Measurements from ENCODE around the gene OR1M1. TPM values are rescaled to one million over a fixed set of nuclear protein-coding genes. Genes with fewer than 3 reads are reported as not detected.

Gene OR1M1
- total and polyA plus RNA-seq, 9 of the 15 experiments (the other 6 are each of a cell fraction or from before 2014, with no cell fraction given), result not detected

DNA sequence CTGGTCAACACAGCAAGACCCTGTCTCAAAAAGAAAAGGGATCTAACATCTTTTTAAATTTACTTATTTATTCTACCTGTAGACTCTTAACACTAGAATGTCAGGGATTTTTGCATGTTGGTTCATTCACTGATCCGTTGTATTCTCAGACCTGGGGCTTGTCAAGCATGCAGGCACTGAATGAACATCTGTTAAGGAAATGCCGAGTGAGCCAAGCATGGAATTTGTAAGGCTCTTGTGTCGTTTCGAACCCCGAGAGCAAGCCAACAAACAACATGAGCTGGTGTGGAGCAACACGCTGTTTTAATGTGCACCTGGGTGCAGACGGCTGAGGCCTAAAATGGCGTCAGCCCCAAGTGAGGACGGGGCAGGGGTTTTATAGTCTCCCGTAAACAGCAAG, 10.0 kb upstream of the OR1M1 start:
- Histone ChIP-seq H2AFZ (ENCODE audit: low read depth, low read length) (no peak overlapping the region), H4K20me1 (replicated peaks; ENCODE audit: control insufficient read depth, insufficient read depth, low read length) (0 out of 2 replicates have a peak, but pooled peaks cover 7% of the 10 kb centered on the region), H3K27ac (ENCODE audit: extremely low read depth, low read depth, low read length) (no peak overlapping the region), H3K4me1 (replicated peaks in 1 of 2; ENCODE audit: control insufficient read depth in 2 of 2, insufficient read depth in 2 of 2, low read length in 2 of 2) (peaks cover 12 to 17% of the 10 kb centered on the region in 2 experiments; a peak in 4 of 5 replicates), H3K4me3 (no peak overlapping the region), H3K4me2 (ENCODE audit: insufficient read depth, low read length) (no peak overlapping the region), H3K79me2 (ENCODE audit: control insufficient read depth, insufficient read depth, low read length) (no peaks in the 10 kb centered on the region), H3K9me3 (replicated peaks; ENCODE audit: control insufficient read depth, insufficient read depth, low read depth, low read length) (no peaks in the 10 kb centered on the region), H3K27me3 (ENCODE audit: control insufficient read depth in 2 of 2, insufficient read depth in 2 of 2, low read length in 2 of 2) (no peaks in the 10 kb centered on the region), H3K9ac (ENCODE audit: insufficient read depth in 1 of 2, low read depth in 2 of 2, low read length in 2 of 2) (no peak overlapping the region), H3K9me1 (ENCODE audit: control insufficient read depth, insufficient read depth, low read length) (peaks cover 3% of the 10 kb centered on the region), H3K36me3 (ENCODE audit: control insufficient read depth, insufficient read depth, low read length) (no peaks in the 10 kb centered on the region)
- no peak for FAIRE-seq
- in situ Hi-C loops (cut with MboI) (loop anchor here (5.0 to 25.0 kb wide), 2 partner anchors 315 to 435 kb away; no protein-coding TSS in a partner anchor), intact Hi-C loops (cut with micrococcal nuclease) (no loop called here)
- BruUV-seq (replicated peaks), result no TSS peak
- CTCF ChIA-PET (ENCODE audit: low intra/inter-chr PET ratio), result no interaction called here
- no peak for TF ChIP-seq NCOA4 (IDR thresholded peaks at IDR 0.05; ENCODE audit: partially characterized antibody)
- no peak for TF ChIP-seq ZNF511 (CRISPR knock-in tag; IDR thresholded peaks at IDR 0.05)
- no peak for TF ChIP-seq CBFA2T3 (IDR thresholded peaks at IDR 0.05)
- TF ChIP-seq, protein P1, sequence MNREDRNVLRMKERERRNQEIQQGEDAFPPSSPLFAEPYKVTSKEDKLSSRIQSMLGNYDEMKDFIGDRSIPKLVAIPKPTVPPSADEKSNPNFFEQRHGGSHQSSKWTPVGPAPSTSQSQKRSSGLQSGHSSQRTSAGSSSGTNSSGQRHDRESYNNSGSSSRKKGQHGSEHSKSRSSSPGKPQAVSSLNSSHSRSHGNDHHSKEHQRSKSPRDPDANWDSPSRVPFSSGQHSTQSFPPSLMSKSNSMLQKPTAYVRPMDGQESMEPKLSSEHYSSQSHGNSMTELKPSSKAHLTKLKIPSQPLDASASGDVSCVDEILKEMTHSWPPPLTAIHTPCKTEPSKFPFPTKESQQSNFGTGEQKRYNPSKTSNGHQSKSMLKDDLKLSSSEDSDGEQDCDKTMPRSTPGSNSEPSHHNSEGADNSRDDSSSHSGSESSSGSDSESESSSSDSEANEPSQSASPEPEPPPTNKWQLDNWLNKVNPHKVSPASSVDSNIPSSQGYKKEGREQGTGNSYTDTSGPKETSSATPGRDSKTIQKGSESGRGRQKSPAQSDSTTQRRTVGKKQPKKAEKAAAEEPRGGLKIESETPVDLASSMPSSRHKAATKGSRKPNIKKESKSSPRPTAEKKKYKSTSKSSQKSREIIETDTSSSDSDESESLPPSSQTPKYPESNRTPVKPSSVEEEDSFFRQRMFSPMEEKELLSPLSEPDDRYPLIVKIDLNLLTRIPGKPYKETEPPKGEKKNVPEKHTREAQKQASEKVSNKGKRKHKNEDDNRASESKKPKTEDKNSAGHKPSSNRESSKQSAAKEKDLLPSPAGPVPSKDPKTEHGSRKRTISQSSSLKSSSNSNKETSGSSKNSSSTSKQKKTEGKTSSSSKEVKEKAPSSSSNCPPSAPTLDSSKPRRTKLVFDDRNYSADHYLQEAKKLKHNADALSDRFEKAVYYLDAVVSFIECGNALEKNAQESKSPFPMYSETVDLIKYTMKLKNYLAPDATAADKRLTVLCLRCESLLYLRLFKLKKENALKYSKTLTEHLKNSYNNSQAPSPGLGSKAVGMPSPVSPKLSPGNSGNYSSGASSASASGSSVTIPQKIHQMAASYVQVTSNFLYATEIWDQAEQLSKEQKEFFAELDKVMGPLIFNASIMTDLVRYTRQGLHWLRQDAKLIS (CRISPR knock-in tag; IDR thresholded peaks at IDR 0.05), result no peak
- no peak for TF ChIP-seq THRAP3 (IDR thresholded peaks at IDR 0.05; ENCODE audit: borderline replicate concordance)
- TF ChIP-seq, protein P2, sequence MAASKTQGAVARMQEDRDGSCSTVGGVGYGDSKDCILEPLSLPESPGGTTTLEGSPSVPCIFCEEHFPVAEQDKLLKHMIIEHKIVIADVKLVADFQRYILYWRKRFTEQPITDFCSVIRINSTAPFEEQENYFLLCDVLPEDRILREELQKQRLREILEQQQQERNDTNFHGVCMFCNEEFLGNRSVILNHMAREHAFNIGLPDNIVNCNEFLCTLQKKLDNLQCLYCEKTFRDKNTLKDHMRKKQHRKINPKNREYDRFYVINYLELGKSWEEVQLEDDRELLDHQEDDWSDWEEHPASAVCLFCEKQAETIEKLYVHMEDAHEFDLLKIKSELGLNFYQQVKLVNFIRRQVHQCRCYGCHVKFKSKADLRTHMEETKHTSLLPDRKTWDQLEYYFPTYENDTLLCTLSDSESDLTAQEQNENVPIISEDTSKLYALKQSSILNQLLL (CRISPR knock-in tag; IDR thresholded peaks at IDR 0.05; ENCODE audit: borderline replicate concordance), result no peak
- TF ChIP-seq NR1H2 (CRISPR knock-in tag; IDR thresholded peaks at IDR 0.05), result no peak
- TF ChIP-seq CREM (IDR thresholded peaks at IDR 0.05; ENCODE audit: low read depth), result no peak
- TF ChIP-seq BCOR (IDR thresholded peaks at IDR 0.05), result no peak
- no peak for TF ChIP-seq ZC3H11A (IDR thresholded peaks at IDR 0.05; ENCODE audit: low read depth, low read length)
- no peak for TF ChIP-seq CBFB (CRISPR knock-in tag; IDR thresholded peaks at IDR 0.05)
- TF ChIP-seq KLF1 (tag; IDR thresholded peaks at IDR 0.05), result no peak
- no peak for TF ChIP-seq HNRNPL (IDR thresholded peaks at IDR 0.05; ENCODE audit: low read depth, low read length)
- no peak for TF ChIP-seq ZFPM2 (CRISPR knock-in tag; IDR thresholded peaks at IDR 0.05)
- no peak for TF ChIP-seq GATAD2B (IDR thresholded peaks at IDR 0.05; ENCODE audit: borderline replicate concordance)
- no peak for TF ChIP-seq PHF20 (IDR thresholded peaks at IDR 0.05; ENCODE audit: partially characterized antibody)
- no peak for TF ChIP-seq ZKSCAN3 (CRISPR knock-in tag; IDR thresholded peaks at IDR 0.05)
- no peak for TF ChIP-seq SNIP1 (IDR thresholded peaks at IDR 0.05; ENCODE audit: low read depth)
- TF ChIP-seq, protein P3, sequence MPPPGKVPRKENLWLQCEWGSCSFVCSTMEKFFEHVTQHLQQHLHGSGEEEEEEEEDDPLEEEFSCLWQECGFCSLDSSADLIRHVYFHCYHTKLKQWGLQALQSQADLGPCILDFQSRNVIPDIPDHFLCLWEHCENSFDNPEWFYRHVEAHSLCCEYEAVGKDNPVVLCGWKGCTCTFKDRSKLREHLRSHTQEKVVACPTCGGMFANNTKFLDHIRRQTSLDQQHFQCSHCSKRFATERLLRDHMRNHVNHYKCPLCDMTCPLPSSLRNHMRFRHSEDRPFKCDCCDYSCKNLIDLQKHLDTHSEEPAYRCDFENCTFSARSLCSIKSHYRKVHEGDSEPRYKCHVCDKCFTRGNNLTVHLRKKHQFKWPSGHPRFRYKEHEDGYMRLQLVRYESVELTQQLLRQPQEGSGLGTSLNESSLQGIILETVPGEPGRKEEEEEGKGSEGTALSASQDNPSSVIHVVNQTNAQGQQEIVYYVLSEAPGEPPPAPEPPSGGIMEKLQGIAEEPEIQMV (tag; conservative IDR thresholded peaks at IDR 0.05; ENCODE audit: low read depth), result no peak
- no peak for DNase-seq (ENCODE audit: extremely low read depth in 1 of 4, low spot score in 3 of 4)
- WGBS (ENCODE audit: insufficient coverage, low coverage, missing lambda C conversion rate), result 86% methylated on average over 10 of the region's 10 CpGs
- no peak for ATAC-seq
- POLR2A ChIA-PET, result no interaction called here

Measured in K562 (cell line).